ENCODE results near the gene VIL1. TPM values are rescaled to one million over a fixed set of nuclear protein-coding genes. Genes with fewer than 3 reads are reported as not detected.

VIL1 gene
- total RNA-seq, 1 experiment from 2014 or later: 0.49 TPM

DNA sequence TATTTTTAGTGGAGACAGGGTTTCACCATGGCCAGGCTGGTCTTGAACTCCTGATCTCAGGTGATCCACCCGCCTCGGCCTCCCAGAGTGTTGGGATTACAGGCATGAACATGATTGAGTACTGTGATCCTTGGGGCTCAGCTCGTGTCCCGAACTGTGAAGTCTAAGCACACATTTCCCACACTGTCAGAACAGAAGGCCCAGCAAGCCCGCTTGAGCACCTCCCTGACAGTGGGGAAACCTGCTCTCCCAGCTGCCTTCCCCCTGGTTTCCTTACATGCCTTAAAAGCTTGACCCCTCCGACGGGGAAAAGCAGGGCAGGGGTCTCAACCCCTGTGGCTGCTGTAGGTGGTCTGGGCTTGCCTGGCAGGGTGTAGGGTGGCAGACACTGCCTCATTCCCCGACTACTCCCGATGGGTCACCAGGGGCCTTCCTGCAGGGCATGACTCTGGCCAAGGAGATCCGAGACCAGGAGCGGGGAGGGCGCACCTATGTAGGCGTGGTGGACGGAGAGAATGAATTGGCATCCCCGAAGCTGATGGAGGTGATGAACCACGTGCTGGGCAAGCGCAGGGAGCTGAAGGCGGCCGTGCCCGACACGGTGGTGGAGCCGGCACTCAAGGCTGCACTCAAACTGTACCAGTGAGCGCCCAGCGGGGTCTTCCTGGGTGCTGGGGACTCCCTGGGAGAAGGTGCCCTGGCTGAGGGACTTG, 10.1 kb downstream of the VIL1 start:
- intact Hi-C loops (cut with micrococcal nuclease): no loop called here
- ChIA-PET CTCF (no interaction called here), RAD21 (ENCODE audit: low non-redundant PET in 1 of 2, low total read pairs in 2 of 2, uncharacterized antibody in 2 of 2, unreplicated experiment in 2 of 2) (no interaction called here), POLR2A (interaction anchor here (0.7 kb wide), 1 partner anchor 36 kb away, joined by 4 read pairs; no protein-coding TSS in a partner anchor)
- BruUV-seq (replicated peaks): no TSS peak
- H3K9me3 ChIP-seq (ENCODE audit: control insufficient read depth in 1 of 2, insufficient read depth in 1 of 2, low read depth in 1 of 2, low read length in 2 of 2): no peaks in the 10 kb centered on the region
- H3K79me2 ChIP-seq (ENCODE audit: insufficient read depth, low read length): no peaks in the 10 kb centered on the region
- TF ChIP-seq, protein P1, sequence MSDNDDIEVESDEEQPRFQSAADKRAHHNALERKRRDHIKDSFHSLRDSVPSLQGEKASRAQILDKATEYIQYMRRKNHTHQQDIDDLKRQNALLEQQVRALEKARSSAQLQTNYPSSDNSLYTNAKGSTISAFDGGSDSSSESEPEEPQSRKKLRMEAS (IDR thresholded peaks at IDR 0.05): no peak
- no peak for TF ChIP-seq SP1 (IDR thresholded peaks at IDR 0.05; ENCODE audit: low read depth)
- no peak for TF ChIP-seq CEBPB (IDR thresholded peaks at IDR 0.05; ENCODE audit: low read depth)
- no peak for TF ChIP-seq CBX3 (IDR thresholded peaks at IDR 0.05; ENCODE audit: low read depth)
- TF ChIP-seq, protein P2, sequence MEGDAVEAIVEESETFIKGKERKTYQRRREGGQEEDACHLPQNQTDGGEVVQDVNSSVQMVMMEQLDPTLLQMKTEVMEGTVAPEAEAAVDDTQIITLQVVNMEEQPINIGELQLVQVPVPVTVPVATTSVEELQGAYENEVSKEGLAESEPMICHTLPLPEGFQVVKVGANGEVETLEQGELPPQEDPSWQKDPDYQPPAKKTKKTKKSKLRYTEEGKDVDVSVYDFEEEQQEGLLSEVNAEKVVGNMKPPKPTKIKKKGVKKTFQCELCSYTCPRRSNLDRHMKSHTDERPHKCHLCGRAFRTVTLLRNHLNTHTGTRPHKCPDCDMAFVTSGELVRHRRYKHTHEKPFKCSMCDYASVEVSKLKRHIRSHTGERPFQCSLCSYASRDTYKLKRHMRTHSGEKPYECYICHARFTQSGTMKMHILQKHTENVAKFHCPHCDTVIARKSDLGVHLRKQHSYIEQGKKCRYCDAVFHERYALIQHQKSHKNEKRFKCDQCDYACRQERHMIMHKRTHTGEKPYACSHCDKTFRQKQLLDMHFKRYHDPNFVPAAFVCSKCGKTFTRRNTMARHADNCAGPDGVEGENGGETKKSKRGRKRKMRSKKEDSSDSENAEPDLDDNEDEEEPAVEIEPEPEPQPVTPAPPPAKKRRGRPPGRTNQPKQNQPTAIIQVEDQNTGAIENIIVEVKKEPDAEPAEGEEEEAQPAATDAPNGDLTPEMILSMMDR (IDR thresholded peaks at IDR 0.05 in 2 of 3, conservative IDR thresholded peaks at IDR 0.05 in 1 of 3; ENCODE audit: borderline replicate concordance in 1 of 3, insufficient read depth in 1 of 3, low read depth in 2 of 3, low read length in 2 of 3): no peak
- TF ChIP-seq RAD21 (IDR thresholded peaks at IDR 0.05; ENCODE audit: low read depth): no peak
- no peak for TF ChIP-seq ZFX (IDR thresholded peaks at IDR 0.05)
- no peaks in the 10 kb centered on the region for H3K9me2 ChIP-seq (ENCODE audit: insufficient read depth)
- H3K4me1 ChIP-seq (ENCODE audit: control insufficient read depth in 1 of 2, insufficient read depth in 2 of 2, low read length in 2 of 2): peaks cover 0 to 3% of the 10 kb centered on the region in 2 experiments; a peak in 1 of 4 replicates
- no peak overlapping the region for H3K9ac ChIP-seq (ENCODE audit: low read length)
- H3K4me2 ChIP-seq (ENCODE audit: low read length): no peak overlapping the region
- no peak overlapping the region for H3K27ac ChIP-seq (ENCODE audit: low read depth, low read length)
- DNase-seq (ENCODE audit: low read depth, low spot score) (no peak), ATAC-seq (no peak)
- H2AFZ ChIP-seq (ENCODE audit: low read depth, low read length, poor library complexity, severe bottlenecking): no peak overlapping the region
- no peaks in the 10 kb centered on the region for H3K36me3 ChIP-seq (ENCODE audit: control insufficient read depth in 1 of 2, insufficient read depth in 2 of 2, low read length in 2 of 2)
- H4K20me1 ChIP-seq (ENCODE audit: insufficient read depth): no peaks in the 10 kb centered on the region
- H3K4me3 ChIP-seq (replicated peaks in 1 of 2; ENCODE audit: low read depth in 1 of 2, low read length in 2 of 2): no peak overlapping the region
- no peaks in the 10 kb centered on the region for H3K27me3 ChIP-seq (ENCODE audit: insufficient read depth, low read length)
